Measurements from ENCODE around the gene DRGX.

DRGX gene

GRCh38 chr10:49395741-49396665, at the start of gene DRGX:
DRGX (minus strand) TSS chr10:49396089; CDS start chr10:49395440, 649 bp downstream.
- no peak for TF ChIP-seq CTCF (conservative IDR thresholded peaks at IDR 0.05; ENCODE audit: low read length)
- DNase-seq (ENCODE audit: low read depth) = no peak
- H3K4me3 ChIP-seq (ENCODE audit: low read length) = no peak within 1 kb of the TSS

GRCh38 chr10:49444349-49444748, 48.5 kb upstream of the DRGX start:
- no peak for TF ChIP-seq CTCF (conservative IDR thresholded peaks at IDR 0.05; ENCODE audit: low read length)
- no peak for DNase-seq (ENCODE audit: low read depth)
- H3K4me3 ChIP-seq (ENCODE audit: low read length) = no peak overlapping the region

- H3K4me3 ChIP-seq (ENCODE audit: low read length) = no peak overlapping the region
- no peak for DNase-seq (ENCODE audit: low read depth)
- TF ChIP-seq CTCF (conservative IDR thresholded peaks at IDR 0.05; ENCODE audit: low read length) = no peak
Measured at GRCh38 chr10:49442863-49443262, 47.0 kb upstream of the DRGX start.

GRCh38 chr10:49441488-49442476, 45.9 kb upstream of the DRGX start:
- no peak for DNase-seq (ENCODE audit: low read depth)

GRCh38 chr10:49435225-49435624, 39.3 kb upstream of the DRGX start:
- TF ChIP-seq CTCF (conservative IDR thresholded peaks at IDR 0.05; ENCODE audit: low read length) = no peak
- no peak overlapping the region for H3K4me3 ChIP-seq (ENCODE audit: low read length)
- no peak for DNase-seq (ENCODE audit: low read depth)

More at GRCh38 chr10:49441488-49442476, 45.9 kb upstream of the DRGX start:
- no peak for TF ChIP-seq CTCF (conservative IDR thresholded peaks at IDR 0.05; ENCODE audit: low read length)
- H3K4me3 ChIP-seq (ENCODE audit: low read length) = no peak overlapping the region

- H3K4me3 ChIP-seq (ENCODE audit: low read length) = no peak overlapping the region
- no peak for TF ChIP-seq CTCF (conservative IDR thresholded peaks at IDR 0.05; ENCODE audit: low read length)
- DNase-seq (ENCODE audit: low read depth) = no peak
Measured at GRCh38 chr10:49433069-49433468, 37.2 kb upstream of the DRGX start.
